Activated gamma-delta T cell (primary cell): ENCODE results near the gene MS4A6E.

ENCODE experiments used
- DNase-seq: peaks from one replicate; lab custom pipeline; 2025; lab: John Stamatoyannopoulos, UW

MS4A6E gene

GRCh38 chr11:60375316-60375715 is 48.3 kb downstream of the MS4A6E start:
- no peak for DNase-seq

- DNase-seq, result no peak
Measured at GRCh38 chr11:60376601-60377000, 49.5 kb downstream of the MS4A6E start.

GRCh38 chr11:60377401-60378136 is 50.5 kb downstream of the MS4A6E start:
- no peak for DNase-seq

GRCh38 chr11:60378354-60378753 is 51.3 kb downstream of the MS4A6E start, which contains the start of gene MS4A7:
Gene MS4A7 (plus strand): TSS chr11:60378532. CDS start chr11:60383142, 4,610 bp downstream.
- DNase-seq, result no peak

GRCh38 chr11:60389279-60389910 is 62.3 kb downstream of the MS4A6E start:
- no peak for DNase-seq

GRCh38 chr11:60390419-60390818 is 63.4 kb downstream of the MS4A6E start:
- DNase-seq, result no peak
